Cerebellar cortex (tissue), 1 donor: ENCODE results near the gene RNPC3.

Experiments
- DNase-seq: peaks from one replicate; pipeline ENCODE4 v3.0.0-alpha.2; 2015; ENCODE audit warnings: low spot score

The RNPC3 gene

GRCh38 chr1:103525607-103526507 lies at the start of gene RNPC3:
Gene RNPC3 (plus strand): TSS chr1:103525699. CDS start chr1:103526071, 372 bp downstream.
- DNase-seq, result peak; percentile 93

GRCh38 chr1:103477101-103477500 lies 48.4 kb upstream of the RNPC3 start:
- DNase-seq, result no peak

- no peak for DNase-seq
Observed at GRCh38 chr1:103489935-103490334, 35.6 kb upstream of the RNPC3 start.

GRCh38 chr1:103492003-103492625 lies 33.4 kb upstream of the RNPC3 start:
- no peak for DNase-seq

- no peak for DNase-seq
Observed at GRCh38 chr1:103496014-103496635, 29.4 kb upstream of the RNPC3 start.

GRCh38 chr1:103497404-103497803 lies 28.1 kb upstream of the RNPC3 start:
- no peak for DNase-seq

GRCh38 chr1:103509250-103509649 lies 16.2 kb upstream of the RNPC3 start:
- no peak for DNase-seq

- DNase-seq, result no peak
Observed at GRCh38 chr1:103513711-103514110, 11.8 kb upstream of the RNPC3 start.

- DNase-seq, result peak; percentile 74
Observed at GRCh38 chr1:103514920-103515503, 10.5 kb upstream of the RNPC3 start.

- DNase-seq, result no peak
Observed at GRCh38 chr1:103516283-103516682, 9.2 kb upstream of the RNPC3 start.

- DNase-seq, result no peak
Observed at GRCh38 chr1:103516693-103517092, 8.8 kb upstream of the RNPC3 start.

GRCh38 chr1:103517380-103518047 lies 8.0 kb upstream of the RNPC3 start:
- DNase-seq, result no peak

- DNase-seq, result no peak
Observed at GRCh38 chr1:103520822-103521221, 4.7 kb upstream of the RNPC3 start.

GRCh38 chr1:103523346-103523745 lies 2.2 kb upstream of the RNPC3 start:
- DNase-seq, result no peak

- DNase-seq, result peak; percentile 69
Observed at GRCh38 chr1:103525114-103525606, 339 bp upstream of the RNPC3 start.

- no peak for DNase-seq
Observed at GRCh38 chr1:103527331-103527730, 1.8 kb downstream of the RNPC3 start.

- no peak for DNase-seq
Observed at GRCh38 chr1:103529746-103530145, 4.2 kb downstream of the RNPC3 start.

GRCh38 chr1:103538226-103538625 lies 12.7 kb downstream of the RNPC3 start:
- DNase-seq, result no peak

- no peak for DNase-seq
Observed at GRCh38 chr1:103541431-103541830, 15.9 kb downstream of the RNPC3 start.

GRCh38 chr1:103546496-103546895 lies 21.0 kb downstream of the RNPC3 start:
- DNase-seq, result no peak

GRCh38 chr1:103547840-103548239 lies 22.3 kb downstream of the RNPC3 start:
- DNase-seq, result no peak

GRCh38 chr1:103560427-103560826 lies 34.9 kb downstream of the RNPC3 start:
- no peak for DNase-seq
